Thyroid gland (tissue), 4 donors: ENCODE measurements around the gene CSMD2. TPM values are rescaled to one million over a fixed set of nuclear protein-coding genes. Genes with fewer than 3 reads are reported as not detected.
A peak's percentile ranks its signal among the peaks of the same experiment; 100 is the strongest.

Experiments
- DNase-seq, 2 donors: peaks; one replicate each; pipeline ENCODE4 v3.0.0-alpha.2; 2019
- H3K27ac ChIP-seq, 3 donors: fragments of 200-600 bp; sonication (generic); 1 replicate in 2 of 3; 2 replicates in 1 of 3; pipeline ENCODE4 v1.5.1; 2016 to 2019; ENCODE audit warnings: mild to moderate bottlenecking in 1 of 3, moderate library complexity in 1 of 3
- H3K27me3 ChIP-seq: fragments of 200-600 bp; sonication (generic); one replicate; pipeline ENCODE4 v1.5.1; 2019
- H3K36me3 ChIP-seq, 2 donors: fragments of 200-600 bp; sonication (generic); one replicate each; pipeline ENCODE4 v1.5.1; 2016 to 2019
- H3K4me1 ChIP-seq, 2 donors: fragments of 200-600 bp; sonication (generic); one replicate each; pipeline ENCODE4 v1.5.1; 2017 to 2019
- H3K4me3 ChIP-seq, 3 donors: fragments of 200-600 bp; sonication (generic); replicated peaks in 1 of 3; 1 replicate in 2 of 3; 2 replicates in 1 of 3; pipeline ENCODE4 v1.5.1; 2016; ENCODE audit warnings: mild to moderate bottlenecking in 1 of 3
- H3K9me3 ChIP-seq: fragments of 200-600 bp; sonication (generic); one replicate; pipeline ENCODE4 v1.5.1; 2017
- CTCF ChIP-seq, 6 experiments: fragments of 200-600 bp in 3 of 6; fragments of 450-650 bp in 3 of 6; sonication (generic) in 3 of 6; IDR thresholded peaks; one replicate each; pipeline ENCODE4 v1.5.1; 2016 to 2019; ENCODE audit warnings: antibody characterized with exemption in 6 of 6, mild to moderate bottlenecking in 2 of 6, inconsistent platforms in 1 of 6, moderate library complexity in 1 of 6
- POLR2A ChIP-seq, 2 donors: fragments of 450-650 bp; IDR thresholded peaks; one replicate each; pipeline ENCODE4 v1.6.1; 2017; ENCODE audit warnings: antibody characterized with exemption in 2 of 2, mild to moderate bottlenecking in 2 of 2, moderate library complexity in 1 of 2
- whole genome bisulfite sequencing, 2 donors: methylation state at CpG; one replicate each; pipeline ENCODE4 v1.1.5; 2017; 5-methylcytosine and 5-hydroxymethylcytosine counted together
- intact Hi-C: fragments of 100-400 bp; cut with DNase I; formaldehyde crosslinking; loops from one replicate; pipeline ENCODE4 v1.15.1; 2023
- total RNA-seq, 4 donors: library from RNA; depleted of rRNA; stranded (reverse); fragments of >200 nt; gene quantifications; one replicate each; pipeline ENCODE4 v1.2.3, GENCODE V29; 2016

Gene CSMD2
- total RNA-seq, 4 donors from 2014 or later = 0.10 to 0.45 (median 0.13) TPM; not detected in 1

GRCh38 chr1:33944846-33945245 lies 220.2 kb downstream of the CSMD2 start:
- no peak for DNase-seq
- H3K4me3 ChIP-seq = no peak overlapping the region
- no peaks in the 10 kb centered on the region for H3K36me3 ChIP-seq
- H3K9me3 ChIP-seq = no peaks in the 10 kb centered on the region
- no peaks in the 10 kb centered on the region for H3K27me3 ChIP-seq
- H3K4me1 ChIP-seq = no peaks in the 10 kb centered on the region
- TF ChIP-seq CTCF (IDR thresholded peaks at IDR 0.05) = no peak
- TF ChIP-seq POLR2A (IDR thresholded peaks at IDR 0.05) = no peak
- no peak overlapping the region for H3K27ac ChIP-seq
- WGBS, 2 donors = 50 to 52% methylated on average over 1 of the region's 1 CpG
- intact Hi-C loops = no loop called here

- TF ChIP-seq POLR2A (IDR thresholded peaks at IDR 0.05) (no peak), CTCF (IDR thresholded peaks at IDR 0.05) (no peak)
- intact Hi-C loops = no loop called here
- no peaks in the 10 kb centered on the region for H3K27me3 ChIP-seq
- H3K36me3 ChIP-seq = no peaks in the 10 kb centered on the region
- H3K9me3 ChIP-seq = no peaks in the 10 kb centered on the region
- H3K4me1 ChIP-seq = no peaks in the 10 kb centered on the region
- 57 to 63% methylated on average over 3 of the region's 3 CpGs for WGBS, 2 donors
- no peak overlapping the region for H3K27ac ChIP-seq
- DNase-seq = no peak
- H3K4me3 ChIP-seq = no peak overlapping the region
Observed at GRCh38 chr1:33943978-33944377, 221.1 kb downstream of the CSMD2 start.

DNA sequence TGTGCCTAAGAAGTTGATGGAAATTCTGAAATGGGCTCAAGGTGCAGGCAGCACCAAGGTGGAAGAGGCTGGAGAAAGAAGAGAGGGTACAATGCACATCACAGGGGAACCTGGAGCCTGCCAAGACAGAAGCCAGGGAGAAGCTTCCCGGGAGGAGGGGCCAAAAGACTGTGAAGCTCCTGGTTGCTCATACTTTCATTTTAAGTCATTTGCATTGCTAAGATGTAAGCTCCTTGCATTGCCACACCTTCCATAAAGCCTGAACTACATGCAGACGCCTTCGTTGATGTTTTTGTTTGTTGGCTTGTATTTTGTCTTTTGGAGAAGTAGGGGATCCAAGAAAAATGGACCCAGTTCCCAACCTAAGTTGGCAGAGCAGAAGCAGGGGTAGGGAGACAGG lies 232.2 kb downstream of the CSMD2 start:
- Histone ChIP-seq H3K27ac (no peak overlapping the region), H3K27me3 (no peaks in the 10 kb centered on the region), H3K4me1 (peaks cover 13 to 18% of the 10 kb centered on the region in 2 donors), H3K4me3 (no peak overlapping the region), H3K36me3 (no peaks in the 10 kb centered on the region), H3K9me3 (no peaks in the 10 kb centered on the region)
- WGBS, 2 donors = 83 to 93% methylated on average over 3 of the region's 3 CpGs
- DNase-seq = no peak
- TF ChIP-seq CTCF (IDR thresholded peaks at IDR 0.05) (no peak), POLR2A (IDR thresholded peaks at IDR 0.05) (no peak)
- intact Hi-C loops = no loop called here

GRCh38 chr1:33931111-33931475 lies 233.9 kb downstream of the CSMD2 start:
- no peak for TF ChIP-seq CTCF (IDR thresholded peaks at IDR 0.05)
- TF ChIP-seq POLR2A (IDR thresholded peaks at IDR 0.05) = no peak
- peak; percentile 75 to 80 for DNase-seq
- peaks cover 13 to 18% of the 10 kb centered on the region in 2 donors for H3K4me1 ChIP-seq
- no peaks in the 10 kb centered on the region for H3K27me3 ChIP-seq
- intact Hi-C loops = no loop called here
- H3K36me3 ChIP-seq = no peaks in the 10 kb centered on the region
- no peaks in the 10 kb centered on the region for H3K9me3 ChIP-seq
- no peak overlapping the region for H3K27ac ChIP-seq
- H3K4me3 ChIP-seq = no peak overlapping the region
- WGBS, 2 donors = 43 to 60% methylated on average over 4 of the region's 4 CpGs

- H3K27ac ChIP-seq = no peak overlapping the region
- no peak overlapping the region for H3K4me3 ChIP-seq
- H3K4me1 ChIP-seq = peaks cover 13 to 18% of the 10 kb centered on the region in 2 donors
- WGBS, 2 donors = 46 to 52% methylated on average over 11 of the region's 11 CpGs
- intact Hi-C loops = no loop called here
- H3K36me3 ChIP-seq = no peaks in the 10 kb centered on the region
- H3K27me3 ChIP-seq = no peaks in the 10 kb centered on the region
- DNase-seq = peak; percentile 4 to 6
- no peaks in the 10 kb centered on the region for H3K9me3 ChIP-seq
- TF ChIP-seq POLR2A (IDR thresholded peaks at IDR 0.05) = no peak
- TF ChIP-seq CTCF (IDR thresholded peaks at IDR 0.05) = no peak
Observed at GRCh38 chr1:33930346-33931110, 234.5 kb downstream of the CSMD2 start.
